Stomach (tissue), 9 donors: Measurements from ENCODE around the gene ATP6V1B1. TPM values are rescaled to one million over a fixed set of nuclear protein-coding genes. Genes with fewer than 3 reads are reported as not detected.

Source experiments
- DNase-seq, 2 donors: peaks; one replicate each; pipeline versions ENCODE4 v3.0.0 to v3.0.0-alpha.2; 2013 to 2019
- H3K27ac ChIP-seq, 5 donors: fragments of 200-600 bp in 4 of 5; sonication (generic) in 4 of 5; one replicate each; pipeline ENCODE4 v1.5.1; 2013 to 2019; ENCODE audit warnings: mild to moderate bottlenecking in 1 of 5, moderate library complexity in 1 of 5
- H3K27me3 ChIP-seq, 3 donors: fragments of 200-600 bp; sonication (generic); one replicate each; pipeline ENCODE4 v1.5.1; 2017 to 2019; ENCODE audit warnings: mixed run types in 1 of 3
- H3K36me3 ChIP-seq, 4 donors: fragments of 200-600 bp; sonication (generic); 1 replicate in 3 of 4; 2 replicates in 1 of 4; pipeline ENCODE4 v1.5.1; 2016 to 2019
- H3K4me1 ChIP-seq, 4 donors: fragments of 200-600 bp; sonication (generic); one replicate each; pipeline ENCODE4 v1.5.1; 2016 to 2019
- H3K4me3 ChIP-seq, 4 donors: fragments of 200-600 bp; sonication (generic) in 3 of 4; one replicate each; pipeline ENCODE4 v1.5.1; 2016 to 2019; ENCODE audit warnings: mild to moderate bottlenecking in 1 of 4
- H3K9me3 ChIP-seq, 4 donors: fragments of 200-600 bp; sonication (generic); one replicate each; pipeline ENCODE4 v1.5.1; 2016 to 2019
- CTCF ChIP-seq, 7 experiments: fragments of 450-650 bp in 4 of 7; fragments of 200-600 bp in 3 of 7; sonication (generic) in 3 of 7; IDR thresholded peaks; one replicate each; pipeline ENCODE4 v1.5.1; 2016 to 2019; ENCODE audit warnings: antibody characterized with exemption in 7 of 7, control low read depth in 2 of 7, mild to moderate bottlenecking in 1 of 7
- EP300 ChIP-seq: sonication (generic); formaldehyde crosslinking; IDR thresholded peaks from one replicate; pipeline ENCODE4 v1.6.1; 2017; ENCODE audit warnings: antibody characterized with exemption
- POLR2A ChIP-seq, 4 donors: fragments of 450-650 bp; IDR thresholded peaks; one replicate each; pipeline ENCODE4 v1.6.1; 2016; ENCODE audit warnings: antibody characterized with exemption in 4 of 4, control low read depth in 2 of 4, mild to moderate bottlenecking in 1 of 4, moderate library complexity in 1 of 4
- POLR2AphosphoS5 ChIP-seq, 3 donors: sonication (generic); formaldehyde crosslinking; IDR thresholded peaks; one replicate each; pipeline ENCODE4 v1.6.1; 2016; ENCODE audit warnings: antibody characterized with exemption in 3 of 3
- WGBS, 5 donors: extraction: QIAGEN DNeasy Blood & Tissue Kit in 3 of 5; methylation state at CpG; one replicate each; pipeline versions ENCODE4 v1.1.5 to v1.1.7; 2013 to 2018; 5-methylcytosine and 5-hydroxymethylcytosine counted together
- intact Hi-C: fragments of 100-400 bp; cut with DNase I; formaldehyde crosslinking; loops from one replicate; pipeline ENCODE4 v1.15.1; 2023; ENCODE audit warnings: low total_unique reads
- polyA plus RNA-seq, 3 donors: library from polyadenylated mRNA; stranded (reverse); fragments of 200-250 nt; gene quantifications; one replicate each; pipeline ENCODE4 v1.2.3, GENCODE V29; 2013
- total RNA-seq, 5 donors: library from RNA; depleted of rRNA; stranded (reverse); fragments of >200 nt; gene quantifications; one replicate each; pipeline versions ENCODE4 v1.1.0 to v1.2.3, GENCODE V29; 2014 to 2016
- donor health status: healthy with polysubstance abuse.
- donor health status: Bipolar disorder and iron deficiency.
- donor health status: healthy.

Gene ATP6V1B1
- total and polyA plus RNA-seq, 8 donors: 0.35 to 0.55 TPM; not detected in 6

GRCh38 chr2:70895998-70896764, 39.5 kb upstream of the ATP6V1B1 start:
- TF ChIP-seq EP300 (no peak), CTCF (IDR thresholded peaks at IDR 0.05) (no peak), POLR2A (IDR thresholded peaks at IDR 0.05) (no peak), POLR2AphosphoS5 (IDR thresholded peaks at IDR 0.05) (no peak)
- Histone ChIP-seq H3K36me3 (no peaks in the 10 kb centered on the region), H3K27ac (no peak overlapping the region), H3K9me3 (no peaks in the 10 kb centered on the region), H3K4me3 (no peak overlapping the region), H3K27me3 (peaks cover 20 to 99% (median 79%) of the 10 kb centered on the region in 3 donors), H3K4me1 (peaks cover 17 to 32% (median 22%) of the 10 kb centered on the region in 4 donors)
- intact Hi-C loops: no loop called here
- DNase-seq: no peak
- WGBS, 5 donors: 19 to 35% (median 29%) methylated on average over 21 to 25 of the region's 25 CpGs

GRCh38 chr2:70896765-70897202, 38.9 kb upstream of the ATP6V1B1 start:
- H3K27ac ChIP-seq: no peak overlapping the region
- 10 to 21% (median 15%) methylated on average over 16 of the region's 16 CpGs for WGBS, 5 donors
- H3K36me3 ChIP-seq: no peaks in the 10 kb centered on the region
- no peak for TF ChIP-seq CTCF (IDR thresholded peaks at IDR 0.05)
- no peak for TF ChIP-seq POLR2A (IDR thresholded peaks at IDR 0.05)
- no peak for TF ChIP-seq EP300
- no peak for TF ChIP-seq POLR2AphosphoS5 (IDR thresholded peaks at IDR 0.05)
- no peaks in the 10 kb centered on the region for H3K9me3 ChIP-seq
- peaks cover 23 to 99% (median 80%) of the 10 kb centered on the region in 3 donors for H3K27me3 ChIP-seq
- intact Hi-C loops: no loop called here
- peaks cover 23 to 38% (median 28%) of the 10 kb centered on the region in 4 donors for H3K4me1 ChIP-seq
- DNase-seq: no peak
- no peak overlapping the region for H3K4me3 ChIP-seq

DNA sequence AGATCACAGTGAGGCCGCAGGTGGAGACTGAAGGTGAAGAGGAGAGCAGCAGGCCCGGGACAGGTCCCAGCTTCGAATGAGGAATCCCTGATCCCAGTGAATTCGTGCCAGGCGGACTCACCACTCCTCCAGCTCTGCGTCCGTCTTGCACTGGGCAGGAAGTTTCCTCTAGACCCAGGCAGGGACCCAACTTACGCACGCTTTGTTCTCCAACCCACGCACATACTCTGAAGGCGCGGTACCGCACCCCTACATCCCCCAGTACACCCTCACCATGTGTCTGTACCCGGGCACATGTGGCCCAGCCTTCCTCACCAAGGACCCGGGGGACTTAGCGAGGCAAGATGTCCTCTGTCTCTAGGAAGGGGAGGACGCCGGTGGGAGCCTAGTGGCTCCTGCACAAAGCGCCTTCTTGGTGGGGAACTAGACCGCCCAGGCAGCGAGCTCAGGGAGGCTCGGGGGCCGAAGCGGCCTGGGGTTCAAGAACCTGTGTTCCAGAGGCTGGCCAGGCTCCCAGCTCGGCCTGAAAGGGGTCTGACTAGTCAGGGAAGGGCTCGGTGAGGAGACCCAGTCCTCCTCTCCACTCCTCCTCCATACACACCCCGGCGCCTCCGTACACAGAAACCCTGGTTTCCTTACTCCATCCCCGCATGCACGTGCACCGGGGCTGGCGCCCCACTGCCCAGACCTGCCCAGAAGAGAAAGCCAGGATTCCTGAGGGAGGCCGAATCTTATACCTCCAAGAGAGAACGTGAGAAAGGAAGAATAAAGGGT, 38.3 kb upstream of the ATP6V1B1 start:
- peaks cover 25 to 40% (median 30%) of the 10 kb centered on the region in 4 donors for H3K4me1 ChIP-seq
- intact Hi-C loops: no loop called here
- no peaks in the 10 kb centered on the region for H3K36me3 ChIP-seq
- 6 to 14% (median 10%) methylated on average over 31 to 35 of the region's 35 CpGs for WGBS, 5 donors
- H3K27ac ChIP-seq: no peak overlapping the region
- DNase-seq: no peak
- H3K9me3 ChIP-seq: no peaks in the 10 kb centered on the region
- H3K27me3 ChIP-seq: peaks cover 24 to 99% (median 80%) of the 10 kb centered on the region in 3 donors
- no peak for TF ChIP-seq POLR2AphosphoS5 (IDR thresholded peaks at IDR 0.05)
- no peak overlapping the region for H3K4me3 ChIP-seq

- TF ChIP-seq EP300 (no peak), POLR2A (IDR thresholded peaks at IDR 0.05) (no peak), POLR2AphosphoS5 (IDR thresholded peaks at IDR 0.05) (no peak), CTCF (IDR thresholded peaks at IDR 0.05) (no peak)
- H3K4me3 ChIP-seq: no peak overlapping the region
- DNase-seq: no peak
- peaks cover 25 to 40% (median 30%) of the 10 kb centered on the region in 4 donors for H3K4me1 ChIP-seq
- H3K27me3 ChIP-seq: peaks cover 24 to 100% (median 76%) of the 10 kb centered on the region in 3 donors
- 3 to 16% (median 7%) methylated on average over 5 of the region's 5 CpGs for WGBS, 5 donors
- H3K36me3 ChIP-seq: no peaks in the 10 kb centered on the region
- no peak overlapping the region for H3K27ac ChIP-seq
- H3K9me3 ChIP-seq: no peaks in the 10 kb centered on the region
- intact Hi-C loops: no loop called here
Measured at GRCh38 chr2:70897977-70898226, 37.8 kb upstream of the ATP6V1B1 start.
